ENCODE results near the gene NDUFS1. TPM values are rescaled to one million over a fixed set of nuclear protein-coding genes. Genes with fewer than 3 reads are reported as not detected.

The NDUFS1 gene
- total RNA-seq, 1 donor = 121 TPM

DNA sequence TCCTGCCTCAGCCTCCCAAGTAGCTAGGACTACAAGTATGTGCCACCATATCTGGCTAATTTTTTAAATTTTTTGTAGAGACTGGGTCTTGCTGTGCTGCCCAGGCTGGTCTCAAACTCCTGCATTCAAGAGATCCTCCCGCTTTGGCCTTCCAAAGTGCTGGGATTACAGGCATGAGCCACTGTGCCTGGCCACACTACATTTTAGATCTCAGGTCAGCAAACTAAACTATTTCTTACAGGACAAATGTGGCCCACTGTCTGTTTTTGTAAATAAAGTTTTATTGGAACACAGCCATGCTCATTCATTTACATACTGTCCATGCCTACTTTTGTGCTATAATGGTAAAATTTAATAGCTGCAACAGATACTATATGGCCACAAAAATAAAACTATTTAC is 91.0 kb downstream of the NDUFS1 start:
- TF ChIP-seq, protein P1, sequence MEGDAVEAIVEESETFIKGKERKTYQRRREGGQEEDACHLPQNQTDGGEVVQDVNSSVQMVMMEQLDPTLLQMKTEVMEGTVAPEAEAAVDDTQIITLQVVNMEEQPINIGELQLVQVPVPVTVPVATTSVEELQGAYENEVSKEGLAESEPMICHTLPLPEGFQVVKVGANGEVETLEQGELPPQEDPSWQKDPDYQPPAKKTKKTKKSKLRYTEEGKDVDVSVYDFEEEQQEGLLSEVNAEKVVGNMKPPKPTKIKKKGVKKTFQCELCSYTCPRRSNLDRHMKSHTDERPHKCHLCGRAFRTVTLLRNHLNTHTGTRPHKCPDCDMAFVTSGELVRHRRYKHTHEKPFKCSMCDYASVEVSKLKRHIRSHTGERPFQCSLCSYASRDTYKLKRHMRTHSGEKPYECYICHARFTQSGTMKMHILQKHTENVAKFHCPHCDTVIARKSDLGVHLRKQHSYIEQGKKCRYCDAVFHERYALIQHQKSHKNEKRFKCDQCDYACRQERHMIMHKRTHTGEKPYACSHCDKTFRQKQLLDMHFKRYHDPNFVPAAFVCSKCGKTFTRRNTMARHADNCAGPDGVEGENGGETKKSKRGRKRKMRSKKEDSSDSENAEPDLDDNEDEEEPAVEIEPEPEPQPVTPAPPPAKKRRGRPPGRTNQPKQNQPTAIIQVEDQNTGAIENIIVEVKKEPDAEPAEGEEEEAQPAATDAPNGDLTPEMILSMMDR (IDR thresholded peaks at IDR 0.05; ENCODE audit: insufficient read depth, low read length) = no peak
- no peak overlapping the region for H3K4me3 ChIP-seq (ENCODE audit: low read depth, low read length)
- DNase-seq (ENCODE audit: low read depth) = no peak

Small RNAs within 50 kb of the gene (small RNA-seq; reads per million reads assigned to genes)
- gene RF00134 (not detected), gene RF02271 (not detected), gene SNORA41 (not detected), gene SNORD51 (not detected)

Other genes starting within 250 kb of the NDUFS1 start
- 4.7 and 12.0 TPM in 2 replicates for gene INO80D, start 73.3 kb downstream of the NDUFS1 start, total RNA-seq (ENCODE audit: low replicate concordance)
- gene EEF1B2, start 451 bp upstream of the NDUFS1 start, total RNA-seq (ENCODE audit: low replicate concordance) = 674 and 828 TPM in 2 replicates
- gene ZDBF2, start 115.2 kb upstream of the NDUFS1 start, total RNA-seq (ENCODE audit: low replicate concordance) = 11.8 and 20.9 TPM in 2 replicates

All from fibroblast of the aortic adventitia (primary cell).